ENCODE measurements around the gene ZNF182.
"Not testable (repeated sequence)": the region's sequence is repeated elsewhere in the genome, so short reads cannot be mapped to it uniquely, and the experiment has no call there.

The ZNF182 gene

GRCh38 chrX:47992095-47992380 is 11.8 kb downstream of the ZNF182 start:
- in situ Hi-C loops (cut with MboI; ENCODE audit: low sequenced_read_pairs, unreplicated experiment): loop anchor here (25.0 kb wide), 1 partner anchor 95 kb away; no protein-coding TSS in a partner anchor
- no peak for TF ChIP-seq CTCF (IDR thresholded peaks at IDR 0.05; ENCODE audit: borderline replicate concordance, control extremely low read depth, extremely low read depth, insufficient read depth, missing control alignments)
- DNase-seq (ENCODE audit: low spot score): no peak

- no peak for TF ChIP-seq CTCF (IDR thresholded peaks at IDR 0.05; ENCODE audit: borderline replicate concordance, control extremely low read depth, extremely low read depth, insufficient read depth, missing control alignments)
- in situ Hi-C loops (cut with MboI; ENCODE audit: low sequenced_read_pairs, unreplicated experiment): loop anchor here (25.0 kb wide), 1 partner anchor 96 kb away; no protein-coding TSS in a partner anchor
- no peak for DNase-seq (ENCODE audit: low spot score)
These were observed 12.3 kb downstream of the ZNF182 start for GRCh38 chrX:47991263-47992094.

GRCh38 chrX:47976254-47977151 is 27.3 kb downstream of the ZNF182 start:
- DNase-seq (ENCODE audit: low spot score): no peak
- TF ChIP-seq CTCF (IDR thresholded peaks at IDR 0.05; ENCODE audit: borderline replicate concordance, control extremely low read depth, extremely low read depth, insufficient read depth, missing control alignments): no peak
- in situ Hi-C loops (cut with MboI; ENCODE audit: low sequenced_read_pairs, unreplicated experiment): loop anchor here (25.0 kb wide), 1 partner anchor 111 kb away; no protein-coding TSS in a partner anchor

- no peak for DNase-seq (ENCODE audit: low spot score)
- in situ Hi-C loops (cut with MboI; ENCODE audit: low sequenced_read_pairs, unreplicated experiment): no loop called here
- TF ChIP-seq CTCF (IDR thresholded peaks at IDR 0.05; ENCODE audit: borderline replicate concordance, control extremely low read depth, extremely low read depth, insufficient read depth, missing control alignments): no peak
These were observed 30.6 kb downstream of the ZNF182 start for GRCh38 chrX:47973235-47973634.

- in situ Hi-C loops (cut with MboI; ENCODE audit: low sequenced_read_pairs, unreplicated experiment); DNase-seq (ENCODE audit: low spot score): not testable (repeated sequence)
These were observed 38.3 kb downstream of the ZNF182 start for GRCh38 chrX:47965526-47965925.

GRCh38 chrX:47961830-47962229 is 42.0 kb downstream of the ZNF182 start:
- DNase-seq (ENCODE audit: low spot score); in situ Hi-C loops (cut with MboI; ENCODE audit: low sequenced_read_pairs, unreplicated experiment): not testable (repeated sequence)

GRCh38 chrX:47960406-47960805 is 43.4 kb downstream of the ZNF182 start:
- in situ Hi-C loops (cut with MboI; ENCODE audit: low sequenced_read_pairs, unreplicated experiment): no loop called here
- no peak for DNase-seq (ENCODE audit: low spot score)
- TF ChIP-seq CTCF (IDR thresholded peaks at IDR 0.05; ENCODE audit: borderline replicate concordance, control extremely low read depth, extremely low read depth, insufficient read depth, missing control alignments): no peak
